IPS DF 19.7 (cell line): ENCODE results near the gene WNT3A.

Source experiments
- DNase-seq: peaks from one replicate; pipeline ENCODE4 v3.0.0-alpha.2; 2013; ENCODE audit warnings: low read depth, low spot score

WNT3A gene

GRCh38 chr1:228031276-228031995 lies 24.6 kb downstream of the WNT3A start:
- DNase-seq, result no peak

GRCh38 chr1:228032041-228032440 lies 25.2 kb downstream of the WNT3A start:
- no peak for DNase-seq

- DNase-seq, result no peak
These were observed 26.6 kb downstream of the WNT3A start for GRCh38 chr1:228033376-228033775.

GRCh38 chr1:228034954-228035837 lies 28.4 kb downstream of the WNT3A start:
- no peak for DNase-seq

- DNase-seq, result no peak
These were observed 29.0 kb downstream of the WNT3A start for GRCh38 chr1:228035844-228036243.

- DNase-seq, result no peak
These were observed 30.0 kb downstream of the WNT3A start for GRCh38 chr1:228036701-228037231.

- DNase-seq, result no peak
These were observed 30.9 kb downstream of the WNT3A start for GRCh38 chr1:228037401-228038386.

GRCh38 chr1:228038387-228039005 lies 31.7 kb downstream of the WNT3A start:
- no peak for DNase-seq

GRCh38 chr1:228039006-228039903 lies 32.5 kb downstream of the WNT3A start:
- no peak for DNase-seq

GRCh38 chr1:228039986-228040385 lies 33.2 kb downstream of the WNT3A start:
- DNase-seq, result no peak

- DNase-seq, result no peak
These were observed 34.5 kb downstream of the WNT3A start for GRCh38 chr1:228041316-228041715.

- DNase-seq, result no peak
These were observed 35.7 kb downstream of the WNT3A start for GRCh38 chr1:228042508-228042907.

- no peak for DNase-seq
These were observed 36.6 kb downstream of the WNT3A start for GRCh38 chr1:228043281-228043848.

GRCh38 chr1:228044961-228045360 lies 38.2 kb downstream of the WNT3A start:
- DNase-seq, result no peak

GRCh38 chr1:228045405-228045804 lies 38.6 kb downstream of the WNT3A start:
- DNase-seq, result no peak

- no peak for DNase-seq
These were observed 39.1 kb downstream of the WNT3A start for GRCh38 chr1:228045871-228046270.

- no peak for DNase-seq
These were observed 39.8 kb downstream of the WNT3A start for GRCh38 chr1:228046421-228047182.

- no peak for DNase-seq
These were observed 40.3 kb downstream of the WNT3A start for GRCh38 chr1:228047183-228047466.

- no peak for DNase-seq
These were observed 41.3 kb downstream of the WNT3A start for GRCh38 chr1:228048120-228048519.
